Activated B cell treated with CpG ODN at 0.5 μM for 24 hours (primary cell): ENCODE results near the gene ZHX3. TPM values are rescaled to one million over a fixed set of nuclear protein-coding genes. Genes with fewer than 3 reads are reported as not detected.

Experiments
- ATAC-seq: fragments of 200-7000 bp; cut with Tn5 transposase; one replicate; pipeline ENCODE4 v1.10.0; 2021; ENCODE audit warnings: low read depth, mild to moderate bottlenecking, moderate library complexity
- CTCF ChIA-PET: fragments of 350-600 bp; sonication (Branson Sonifier 250); formaldehyde crosslinking; loops from one replicate; lab custom pipeline; 2021; ENCODE audit warnings: antibody characterized with exemption; lab: Charles Lee
- POLR2A ChIA-PET: fragments of 350-600 bp; sonication (Branson Sonifier 250); formaldehyde crosslinking; loops from one replicate; lab custom pipeline; 2021; ENCODE audit warnings: antibody characterized with exemption; lab: Charles Lee
- DNase-seq: peaks from one replicate; pipeline ENCODE4 v3.0.0; 2022
- H3K27ac Mint-ChIP-seq: one replicate; pipeline ENCODE4 v1.8.0; 2020; ENCODE audit warnings: mixed read lengths
- H3K27me3 Mint-ChIP-seq: one replicate; pipeline ENCODE4 v1.8.0; 2021; ENCODE audit warnings: mixed read lengths
- H3K36me3 Mint-ChIP-seq: one replicate; pipeline ENCODE4 v1.8.0; 2021; ENCODE audit warnings: low read depth, mixed read lengths
- H3K4me1 Mint-ChIP-seq: one replicate; pipeline ENCODE4 v1.8.0; 2021; ENCODE audit warnings: mixed read lengths
- H3K4me3 Mint-ChIP-seq: one replicate; pipeline ENCODE4 v1.8.0; 2020; ENCODE audit warnings: mild to moderate bottlenecking, mixed read lengths
- H3K9me3 Mint-ChIP-seq: one replicate; pipeline ENCODE4 v1.8.0; 2020; ENCODE audit warnings: mixed read lengths
- CTCF ChIP-seq: fragments of 200-600 bp; IDR thresholded peaks from one replicate; pipeline ENCODE4 v1.8.0; 2022; ENCODE audit warnings: antibody characterized with exemption, mild to moderate bottlenecking
- intact Hi-C: fragments of 100-400 bp; cut with micrococcal nuclease; formaldehyde crosslinking; loops from one replicate; pipeline ENCODE4 v1.15.1; 2024
- total RNA-seq: library from RNA; stranded (reverse); gene quantifications from 2 replicates; pipeline ENCODE4 v1.2.3, GENCODE V29; 2022

Gene ZHX3
- total RNA-seq, 1 donor from 2014 or later = 21.2 TPM

GRCh38 chr20:41334036-41334435 is 16.5 kb upstream of the ZHX3 start:
- no peaks in the 10 kb centered on the region for H3K27me3 Mint-ChIP-seq
- peaks cover 10% of the 10 kb centered on the region for H3K4me1 Mint-ChIP-seq
- H3K9me3 Mint-ChIP-seq = no peaks in the 10 kb centered on the region
- H3K27ac Mint-ChIP-seq = no peak overlapping the region
- no peak for ATAC-seq
- H3K36me3 Mint-ChIP-seq = no peaks in the 10 kb centered on the region
- ChIA-PET CTCF (interaction anchor here (0.9 to 2.7 kb wide), 3 partner anchors 11 to 199 kb away, joined by 3 to 14 read pairs (median 3); no protein-coding TSS in a partner anchor), POLR2A (no interaction called here)
- TF ChIP-seq CTCF = no peak
- intact Hi-C loops = no loop called here
- no peak overlapping the region for H3K4me3 Mint-ChIP-seq
- no peak for DNase-seq

GRCh38 chr20:41331731-41332130 is 14.2 kb upstream of the ZHX3 start:
- no peak for ATAC-seq
- no peak for DNase-seq
- no peaks in the 10 kb centered on the region for H3K27me3 Mint-ChIP-seq
- no peak for TF ChIP-seq CTCF
- H3K4me3 Mint-ChIP-seq = no peak overlapping the region
- no peak overlapping the region for H3K27ac Mint-ChIP-seq
- POLR2A ChIA-PET = no interaction called here
- no peaks in the 10 kb centered on the region for H3K9me3 Mint-ChIP-seq
- intact Hi-C loops = no loop called here
- peaks cover 12% of the 10 kb centered on the region for H3K4me1 Mint-ChIP-seq
- H3K36me3 Mint-ChIP-seq = no peaks in the 10 kb centered on the region
- CTCF ChIA-PET = no interaction called here

GRCh38 chr20:41330941-41331340 is 13.4 kb upstream of the ZHX3 start:
- ATAC-seq (no peak), DNase-seq (no peak)
- no peak overlapping the region for H3K4me3 Mint-ChIP-seq
- H3K9me3 Mint-ChIP-seq = no peaks in the 10 kb centered on the region
- CTCF ChIA-PET = interaction anchor here (0.7 to 2.2 kb wide), 2 partner anchors 8 to 155 kb away, joined by 3 to 16 read pairs; partner anchors contain the start of gene LPIN3
- TF ChIP-seq CTCF = no peak
- no peaks in the 10 kb centered on the region for H3K27me3 Mint-ChIP-seq
- POLR2A ChIA-PET = interaction anchor here (1.5 kb wide), 1 partner anchor 22 kb away, joined by 3 read pairs; no protein-coding TSS in a partner anchor
- intact Hi-C loops = no loop called here
- H3K36me3 Mint-ChIP-seq = no peaks in the 10 kb centered on the region
- no peak overlapping the region for H3K27ac Mint-ChIP-seq
- H3K4me1 Mint-ChIP-seq = peaks cover 12% of the 10 kb centered on the region

- Mint-ChIP-seq H3K4me1 (peaks cover 12% of the 10 kb centered on the region), H3K27ac (no peak overlapping the region), H3K36me3 (no peaks in the 10 kb centered on the region), H3K9me3 (no peaks in the 10 kb centered on the region), H3K4me3 (no peak overlapping the region), H3K27me3 (no peaks in the 10 kb centered on the region)
- DNase-seq (no peak), ATAC-seq (no peak)
- TF ChIP-seq CTCF = no peak
- ChIA-PET POLR2A (interaction anchor here (0.7 to 1.5 kb wide), 3 partner anchors 21 to 175 kb away, joined by 3 to 6 read pairs (median 3); no protein-coding TSS in a partner anchor), CTCF (interaction anchor here (0.7 to 2.2 kb wide), 4 partner anchors 9 to 157 kb away, joined by 3 to 16 read pairs (median 6); partner anchors contain the start of gene LPIN3)
- intact Hi-C loops = no loop called here
These were observed 12.8 kb upstream of the ZHX3 start for GRCh38 chr20:41330343-41330720.

GRCh38 chr20:41329435-41330342 is 12.2 kb upstream of the ZHX3 start:
- CTCF ChIA-PET = interaction anchor here (1.0 to 2.2 kb wide), 4 partner anchors 10 to 194 kb away, joined by 4 to 16 read pairs (median 6); partner anchors contain the start of gene LPIN3
- no peaks in the 10 kb centered on the region for H3K9me3 Mint-ChIP-seq
- peak overlapping the region; percentile 59 for H3K27ac Mint-ChIP-seq
- intact Hi-C loops = loop anchor here (1.0 kb wide), 1 partner anchor 12 kb away; the partner anchor contains the start of gene ZHX3
- peak; percentile 33 for DNase-seq
- H3K36me3 Mint-ChIP-seq = no peaks in the 10 kb centered on the region
- H3K27me3 Mint-ChIP-seq = no peaks in the 10 kb centered on the region
- H3K4me1 Mint-ChIP-seq = peaks cover 12% of the 10 kb centered on the region
- no peak for TF ChIP-seq CTCF
- ATAC-seq = peak; percentile 100
- H3K4me3 Mint-ChIP-seq = peak overlapping the region; percentile 6
- POLR2A ChIA-PET = interaction anchor here (0.7 to 1.5 kb wide), 8 partner anchors 12 to 192 kb away, joined by 3 to 6 read pairs (median 3); partner anchors contain the start of genes PLCG1 and ZHX3
